PC-3 (cell line): ENCODE data around the gene SWT1.

Experiments used
- CTCF ChIP-seq: fragments of 300-600 bp; sonication (generic); conservative IDR thresholded peaks from 2 replicates; pipeline ENCODE4 v1.5.1; 2017; ENCODE audit warnings: antibody characterized with exemption, low read depth, mild to moderate bottlenecking, low read length
- EZH2 ChIP-seq: fragments of 300-600 bp; sonication (generic); IDR thresholded peaks from one replicate; pipeline ENCODE4 v1.6.1; 2017; ENCODE audit warnings: antibody characterized with exemption, mild to moderate bottlenecking, low read length; ENCODE audit not compliant: unreplicated experiment
- EZH2phosphoT487 ChIP-seq: fragments of 300-600 bp; sonication (generic); IDR thresholded peaks from 2 replicates; pipeline ENCODE4 v1.6.1; 2018; ENCODE audit warnings: mild to moderate bottlenecking, antibody characterized with exemption, low read length, borderline replicate concordance

- TF ChIP-seq CTCF (no peak), EZH2 (no peak), EZH2phosphoT487 (no peak)
These were observed 75.9 kb downstream of the SWT1 start for GRCh38 chr1:185232874-185233273.
